ENCODE measurements around the gene SPINK8.

SPINK8 gene

GRCh38 chr3:48320996-48321395, 12.5 kb downstream of the SPINK8 start:
- no peak for DNase-seq

GRCh38 chr3:48318713-48319468, 14.6 kb downstream of the SPINK8 start:
- no peak for DNase-seq

- no peak for DNase-seq
These were observed 18.9 kb downstream of the SPINK8 start for GRCh38 chr3:48314542-48314941.

GRCh38 chr3:48306860-48307530, 26.5 kb downstream of the SPINK8 start:
- DNase-seq, result no peak

- DNase-seq, result no peak
These were observed 27.2 kb downstream of the SPINK8 start for GRCh38 chr3:48306290-48306689.

- no peak for DNase-seq
These were observed 28.1 kb downstream of the SPINK8 start for GRCh38 chr3:48305396-48305795.

GRCh38 chr3:48303021-48303420, 30.4 kb downstream of the SPINK8 start:
- no peak for DNase-seq

GRCh38 chr3:48301800-48302166, 31.7 kb downstream of the SPINK8 start:
- peak; percentile 3 for DNase-seq

- DNase-seq, result peak; percentile 71
These were observed 32.3 kb downstream of the SPINK8 start, which contains the start of gene NME6 for GRCh38 chr3:48301020-48301799. TSS of gene NME6 (minus strand) at chr3:48301367.

GRCh38 chr3:48299746-48300712, 33.4 kb downstream of the SPINK8 start:
- no peak for DNase-seq

- DNase-seq, result no peak
These were observed 36.2 kb downstream of the SPINK8 start for GRCh38 chr3:48297111-48297810.

- DNase-seq, result no peak
These were observed 36.8 kb downstream of the SPINK8 start for GRCh38 chr3:48296699-48297098.

- no peak for DNase-seq
These were observed 38.7 kb downstream of the SPINK8 start for GRCh38 chr3:48294611-48295263.

- no peak for DNase-seq
These were observed 43.8 kb downstream of the SPINK8 start for GRCh38 chr3:48289659-48290058.

GRCh38 chr3:48287034-48287433, 46.4 kb downstream of the SPINK8 start:
- no peak for DNase-seq

GRCh38 chr3:48286308-48286707, 47.2 kb downstream of the SPINK8 start:
- no peak for DNase-seq

- DNase-seq, result no peak
These were observed 47.8 kb downstream of the SPINK8 start for GRCh38 chr3:48285675-48286074.

GRCh38 chr3:48285132-48285531, 48.3 kb downstream of the SPINK8 start:
- no peak for DNase-seq

- DNase-seq, result no peak
These were observed 52.6 kb downstream of the SPINK8 start for GRCh38 chr3:48280881-48281280.

- DNase-seq, result no peak
These were observed 54.4 kb downstream of the SPINK8 start for GRCh38 chr3:48278884-48279559.

All from COR-L47 (cell line).